Ascending aorta (tissue), 2 donors: Measurements from ENCODE around the gene ACYP1. TPM values are rescaled to one million over a fixed set of nuclear protein-coding genes. Genes with fewer than 3 reads are reported as not detected.

Source experiments
- DNase-seq, 2 donors: peaks; one replicate each; pipeline ENCODE4 v3.0.0-alpha.2; 2019; ENCODE audit warnings: low spot score in 2 of 2
- H3K27ac ChIP-seq, 2 donors: fragments of 200-600 bp; sonication (generic); one replicate each; pipeline ENCODE4 v1.5.1; 2016 to 2017; ENCODE audit warnings: mild to moderate bottlenecking in 1 of 2
- H3K27me3 ChIP-seq: fragments of 200-600 bp; sonication (generic); one replicate; pipeline ENCODE4 v1.5.1; 2017
- H3K36me3 ChIP-seq, 2 donors: fragments of 200-600 bp; sonication (generic); one replicate each; pipeline ENCODE4 v1.5.1; 2016
- H3K4me1 ChIP-seq, 2 donors: fragments of 200-600 bp; sonication (generic); one replicate each; pipeline ENCODE4 v1.5.1; 2016 to 2017; ENCODE audit warnings: mild to moderate bottlenecking in 1 of 2
- H3K4me3 ChIP-seq, 2 donors: fragments of 200-600 bp; sonication (generic); one replicate each; pipeline ENCODE4 v1.5.1; 2016 to 2017; ENCODE audit warnings: mild to moderate bottlenecking in 1 of 2
- H3K9me3 ChIP-seq, 2 donors: fragments of 200-600 bp; sonication (generic); one replicate each; pipeline ENCODE4 v1.5.1; 2016
- intact Hi-C: fragments of 100-400 bp; cut with DNase I; formaldehyde crosslinking; loops from one replicate; pipeline ENCODE4 v1.15.1; 2023
- total RNA-seq: library from RNA; depleted of rRNA; stranded (reverse); fragments of >200 nt; gene quantifications from one replicate; pipeline ENCODE4 v1.1.0, GENCODE V29; 2016
- TF ChIP-seq, protein P1 (sequence below), 3 experiments: fragments of 200-600 bp in 2 of 3; fragments of 450-650 bp in 1 of 3; sonication (generic) in 2 of 3; IDR thresholded peaks; one replicate each; pipeline ENCODE4 v1.5.1; 2016 to 2019; ENCODE audit warnings: antibody characterized with exemption in 3 of 3, mild to moderate bottlenecking in 1 of 3, moderate library complexity in 1 of 3

Gene ACYP1
- total RNA-seq, 1 donor from 2014 or later, result not detected

GRCh38 chr14:75005357-75005756 is 58.5 kb downstream of the ACYP1 start:
- peaks cover 37 to 58% of the 10 kb centered on the region in 2 donors for H3K36me3 ChIP-seq
- intact Hi-C loops, result no loop called here
- H3K4me3 ChIP-seq, result no peak overlapping the region

DNA sequence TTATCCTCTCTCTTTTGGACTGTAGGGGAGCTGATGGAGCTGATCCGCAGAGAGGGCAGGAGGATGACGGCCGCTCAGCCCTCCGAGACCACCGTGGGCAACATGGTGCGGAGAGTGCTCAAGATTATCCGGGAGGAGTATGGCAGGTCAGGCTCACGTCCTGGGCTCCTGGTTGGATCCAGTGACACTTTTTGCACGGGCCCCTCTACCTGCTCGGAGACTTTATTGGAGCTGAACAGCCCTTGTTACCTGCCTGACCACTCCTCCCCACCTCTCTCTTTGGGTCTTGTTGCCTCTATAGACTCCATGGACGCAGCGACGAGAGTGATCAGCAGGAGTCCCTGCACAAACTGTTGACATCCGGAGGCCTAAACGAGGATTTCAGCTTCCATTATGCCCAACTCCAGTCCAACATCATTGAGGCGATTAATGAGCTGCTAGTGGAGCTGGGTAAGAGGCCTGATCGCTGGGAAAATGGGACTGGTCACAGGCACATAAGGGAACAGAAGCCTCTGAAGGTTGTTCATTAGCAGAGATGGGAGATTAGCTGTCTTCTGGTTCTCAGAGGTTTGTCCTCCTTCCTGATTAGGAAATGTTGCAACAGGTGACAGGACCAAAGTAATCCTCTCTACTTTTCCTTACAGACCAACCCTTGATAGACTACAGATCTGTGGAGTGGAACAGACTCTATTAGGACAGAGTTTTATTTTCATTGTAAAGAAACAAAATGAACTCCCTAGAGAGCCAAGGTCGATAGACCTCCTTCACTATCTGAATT is 60.4 kb downstream of the ACYP1 start:
- DNase-seq, result no peak
- intact Hi-C loops, result loop anchor here (2.0 kb wide), 2 partner anchors 57 to 65 kb away; partner anchors contain the start of gene ZC2HC1C
- H3K27me3 ChIP-seq, result no peaks in the 10 kb centered on the region
- H3K9me3 ChIP-seq, result no peaks in the 10 kb centered on the region
- peak overlapping the region; percentile 67 to 84 for H3K27ac ChIP-seq
- peaks cover 25 to 38% of the 10 kb centered on the region in 2 donors for H3K36me3 ChIP-seq
- TF ChIP-seq, protein P1, sequence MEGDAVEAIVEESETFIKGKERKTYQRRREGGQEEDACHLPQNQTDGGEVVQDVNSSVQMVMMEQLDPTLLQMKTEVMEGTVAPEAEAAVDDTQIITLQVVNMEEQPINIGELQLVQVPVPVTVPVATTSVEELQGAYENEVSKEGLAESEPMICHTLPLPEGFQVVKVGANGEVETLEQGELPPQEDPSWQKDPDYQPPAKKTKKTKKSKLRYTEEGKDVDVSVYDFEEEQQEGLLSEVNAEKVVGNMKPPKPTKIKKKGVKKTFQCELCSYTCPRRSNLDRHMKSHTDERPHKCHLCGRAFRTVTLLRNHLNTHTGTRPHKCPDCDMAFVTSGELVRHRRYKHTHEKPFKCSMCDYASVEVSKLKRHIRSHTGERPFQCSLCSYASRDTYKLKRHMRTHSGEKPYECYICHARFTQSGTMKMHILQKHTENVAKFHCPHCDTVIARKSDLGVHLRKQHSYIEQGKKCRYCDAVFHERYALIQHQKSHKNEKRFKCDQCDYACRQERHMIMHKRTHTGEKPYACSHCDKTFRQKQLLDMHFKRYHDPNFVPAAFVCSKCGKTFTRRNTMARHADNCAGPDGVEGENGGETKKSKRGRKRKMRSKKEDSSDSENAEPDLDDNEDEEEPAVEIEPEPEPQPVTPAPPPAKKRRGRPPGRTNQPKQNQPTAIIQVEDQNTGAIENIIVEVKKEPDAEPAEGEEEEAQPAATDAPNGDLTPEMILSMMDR (IDR thresholded peaks at IDR 0.05), result no peak
- H3K4me1 ChIP-seq, result peaks cover 5 to 20% of the 10 kb centered on the region in 2 donors
- H3K4me3 ChIP-seq, result peak overlapping the region; percentile 60 to 79

More at GRCh38 chr14:75005357-75005756, 58.5 kb downstream of the ACYP1 start:
- no peak for DNase-seq
- TF ChIP-seq, protein P1 (IDR thresholded peaks at IDR 0.05), result no peak
- no peaks in the 10 kb centered on the region for H3K27me3 ChIP-seq
- H3K9me3 ChIP-seq, result no peaks in the 10 kb centered on the region
- peaks cover 5 to 20% of the 10 kb centered on the region in 2 donors for H3K4me1 ChIP-seq
- no peak overlapping the region for H3K27ac ChIP-seq

Other genes starting within 250 kb of the ACYP1 start
- not detected for gene PROX2, start 187.9 kb downstream of the ACYP1 start, total RNA-seq
- 59.7 TPM for gene DLST, start 182.1 kb downstream of the ACYP1 start, total RNA-seq
- gene RPS6KL1, start 140.8 kb downstream of the ACYP1 start, total RNA-seq, result 12.1 TPM
- gene PGF, start 108.4 kb downstream of the ACYP1 start, total RNA-seq, result 41.1 TPM
- gene EIF2B2, start 61.1 kb downstream of the ACYP1 start, total RNA-seq, result 27.1 TPM
- 23.9 TPM for gene MLH3, start 12.6 kb downstream of the ACYP1 start, total RNA-seq
- not detected for gene ZC2HC1C, start 5.6 kb upstream of the ACYP1 start, total RNA-seq
- gene NEK9, start 63.0 kb upstream of the ACYP1 start, total RNA-seq, result 116 TPM
- gene TMED10, start 112.6 kb upstream of the ACYP1 start, total RNA-seq, result 190 TPM
- 4,268 TPM for gene FOS, start 214.8 kb upstream of the ACYP1 start, total RNA-seq